Kidney (tissue), 14 donors: ENCODE results near the gene ADIRF. TPM values are rescaled to one million over a fixed set of nuclear protein-coding genes. Genes with fewer than 3 reads are reported as not detected.

Experiments used
- DNase-seq, 5 donors: peaks; one replicate each; pipeline ENCODE4 v3.0.0-alpha.2; 2013 to 2020
- FAIRE-seq: peaks from 2 replicates; lab custom pipeline; 2012; peaks lifted over from hg19 to GRCh38; lab: Jason Lieb, UNC
- H3K27ac ChIP-seq, 2 donors: one replicate each; pipeline ENCODE4 v1.7.0; 2013; ENCODE audit warnings: low read depth in 2 of 2, low read length in 2 of 2, inconsistent platforms in 1 of 2
- H3K27me3 ChIP-seq: one replicate; pipeline ENCODE4 v1.7.1; 2013; ENCODE audit warnings: low read length, inconsistent platforms; ENCODE audit not compliant: control insufficient read depth, insufficient read depth
- H3K36me3 ChIP-seq, 3 donors: one replicate each; pipeline versions ENCODE4 v1.7.0 to v1.7.1; 2013; ENCODE audit warnings: low read length in 3 of 3, control low read depth in 1 of 3, inconsistent platforms in 1 of 3; ENCODE audit not compliant: insufficient read depth in 3 of 3, control insufficient read depth in 2 of 3
- H3K4me1 ChIP-seq, 3 donors: one replicate each; pipeline versions ENCODE4 v1.7.0 to v1.7.1; 2013; ENCODE audit warnings: low read length in 3 of 3, inconsistent platforms in 1 of 3, low read depth in 1 of 3; ENCODE audit not compliant: control insufficient read depth in 2 of 3, insufficient read depth in 2 of 3
- H3K4me3 ChIP-seq, 3 donors: one replicate each; pipeline versions ENCODE4 v1.7.0 to v1.8.1; 2013; ENCODE audit warnings: low read length in 3 of 3, control low read depth in 1 of 3, inconsistent platforms in 1 of 3
- H3K9ac ChIP-seq, 3 donors: one replicate each; pipeline versions ENCODE4 v1.7.0 to v1.7.1; 2013; ENCODE audit warnings: low read length in 3 of 3, control low read depth in 1 of 3, inconsistent platforms in 1 of 3
- H3K9me3 ChIP-seq, 3 donors: one replicate each; pipeline versions ENCODE4 v1.7.0 to v1.7.1; 2013; ENCODE audit warnings: low read length in 3 of 3, control low read depth in 1 of 3, inconsistent platforms in 1 of 3; ENCODE audit not compliant: control insufficient read depth in 2 of 3, insufficient read depth in 1 of 3
- intact Hi-C: fragments of 100-400 bp; cut with DNase I; formaldehyde crosslinking; loops from one replicate; pipeline ENCODE4 v1.11.1; 2022
- polyA plus RNA-seq: library from polyadenylated mRNA; stranded (reverse); fragments of 350-450 nt; fragmentation: Illumina TruSeq; extraction: RNeasy Lipid Tissue Mini Kit (QIAGEN cat#74804); gene quantifications from one replicate; pipeline ENCODE4 v1.2.3, GENCODE V29; 2014; ENCODE audit warnings: low read depth, low replicate concordance; ENCODE audit not compliant: insufficient read depth
- total RNA-seq: library from RNA; stranded (reverse); fragmentation: NEBNext Ultra II Directional; extraction: Animal tissue kit (Norgen Biotek cat#: 25700); gene quantifications from one replicate; pipeline ENCODE4 v1.2.1, GENCODE V29; 2021
- TF ChIP-seq, protein P1 (sequence below): IDR thresholded peaks from 3 replicates; pipeline ENCODE4 v1.5.1; 2012; ENCODE audit warnings: mild to moderate bottlenecking, moderate library complexity, borderline replicate concordance; ENCODE audit not compliant: insufficient read depth; ENCODE audit errors: extremely low read depth
- donor health status: control.
- donor health status: control.
- donor health status: control.
- donor health status: control.
- donor health status: control.
- donor health status: DM: yes; HTN: yes; CAD: no.
- donor health status: Normal renal cell carcinoma (clear cell type).

The ADIRF gene
- total and polyA plus RNA-seq, 2 donors from 2014 or later: 357 to 897 TPM

- no peaks in the 10 kb centered on the region for H3K36me3 ChIP-seq
- no peaks in the 10 kb centered on the region for H3K9me3 ChIP-seq
- H3K4me1 ChIP-seq: peaks cover 0 to 37% (median 37%) of the 10 kb centered on the region in 3 donors
- FAIRE-seq (no peak), DNase-seq (peak in 1 of 5 donors; percentile 61)
- H3K27me3 ChIP-seq: no peaks in the 10 kb centered on the region
- peak overlapping the region; percentile 89 to 97 for H3K27ac ChIP-seq
- peak overlapping the region; percentile 39 to 62 (median 62) for H3K4me3 ChIP-seq
- TF ChIP-seq, protein P1, sequence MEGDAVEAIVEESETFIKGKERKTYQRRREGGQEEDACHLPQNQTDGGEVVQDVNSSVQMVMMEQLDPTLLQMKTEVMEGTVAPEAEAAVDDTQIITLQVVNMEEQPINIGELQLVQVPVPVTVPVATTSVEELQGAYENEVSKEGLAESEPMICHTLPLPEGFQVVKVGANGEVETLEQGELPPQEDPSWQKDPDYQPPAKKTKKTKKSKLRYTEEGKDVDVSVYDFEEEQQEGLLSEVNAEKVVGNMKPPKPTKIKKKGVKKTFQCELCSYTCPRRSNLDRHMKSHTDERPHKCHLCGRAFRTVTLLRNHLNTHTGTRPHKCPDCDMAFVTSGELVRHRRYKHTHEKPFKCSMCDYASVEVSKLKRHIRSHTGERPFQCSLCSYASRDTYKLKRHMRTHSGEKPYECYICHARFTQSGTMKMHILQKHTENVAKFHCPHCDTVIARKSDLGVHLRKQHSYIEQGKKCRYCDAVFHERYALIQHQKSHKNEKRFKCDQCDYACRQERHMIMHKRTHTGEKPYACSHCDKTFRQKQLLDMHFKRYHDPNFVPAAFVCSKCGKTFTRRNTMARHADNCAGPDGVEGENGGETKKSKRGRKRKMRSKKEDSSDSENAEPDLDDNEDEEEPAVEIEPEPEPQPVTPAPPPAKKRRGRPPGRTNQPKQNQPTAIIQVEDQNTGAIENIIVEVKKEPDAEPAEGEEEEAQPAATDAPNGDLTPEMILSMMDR: no peak
- intact Hi-C loops: no loop called here
- H3K9ac ChIP-seq: peak overlapping the region; percentile 32 to 94 (median 77)
These were observed 2.6 kb downstream of the ADIRF start for GRCh38 chr10:86970982-86971231.

DNA sequence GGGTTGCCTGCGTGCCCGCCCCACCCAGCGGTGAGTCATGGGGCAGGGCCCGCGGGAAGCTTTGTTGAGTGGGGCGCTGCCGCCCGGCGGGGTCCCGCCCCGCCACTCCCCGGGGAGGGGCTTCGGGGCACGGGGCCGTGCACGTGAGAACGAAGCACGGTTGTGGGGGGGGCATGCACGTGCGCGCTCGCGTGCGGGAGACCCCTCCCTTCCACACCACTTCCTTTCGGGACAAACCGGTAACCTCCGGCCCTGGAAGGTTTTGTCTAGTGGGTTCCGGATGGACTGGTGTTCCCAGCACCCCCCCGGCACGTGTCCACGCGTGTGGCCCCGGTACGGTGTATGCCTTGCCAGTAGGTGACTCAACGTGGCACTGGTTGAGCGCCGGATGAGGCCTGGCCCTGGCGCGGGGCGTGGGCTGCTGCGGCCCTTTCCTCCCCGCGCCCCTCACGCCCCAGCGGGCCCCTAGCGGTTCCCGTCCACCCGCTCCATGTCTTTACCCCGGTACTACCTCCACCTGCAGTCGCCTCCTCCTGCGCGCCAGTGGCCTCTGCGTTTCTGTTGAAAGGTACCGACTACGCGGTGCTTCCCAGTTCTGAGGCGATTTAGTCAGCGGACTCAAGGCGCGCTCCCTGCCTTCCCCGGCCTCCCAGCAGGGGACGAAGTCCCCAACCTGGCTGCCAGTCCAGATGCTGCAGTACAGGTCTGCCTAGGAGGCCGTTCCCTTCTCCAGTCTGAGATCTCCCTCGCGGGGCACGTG lies 3.1 kb downstream of the ADIRF start:
- H3K36me3 ChIP-seq: no peaks in the 10 kb centered on the region
- intact Hi-C loops: no loop called here
- H3K4me3 ChIP-seq: peak overlapping the region; percentile 39 to 62 (median 62)
- peaks cover 0 to 36% (median 34%) of the 10 kb centered on the region in 3 donors for H3K4me1 ChIP-seq
- no peaks in the 10 kb centered on the region for H3K27me3 ChIP-seq
- no peaks in the 10 kb centered on the region for H3K9me3 ChIP-seq
- DNase-seq: peak; percentile 81 to 98 (median 91)
- TF ChIP-seq, protein P1: no peak
- H3K27ac ChIP-seq: peak overlapping the region; percentile 89 to 97
- peak overlapping the region in 1 of 3 donors; percentile 94 for H3K9ac ChIP-seq
- FAIRE-seq: no peak

DNA sequence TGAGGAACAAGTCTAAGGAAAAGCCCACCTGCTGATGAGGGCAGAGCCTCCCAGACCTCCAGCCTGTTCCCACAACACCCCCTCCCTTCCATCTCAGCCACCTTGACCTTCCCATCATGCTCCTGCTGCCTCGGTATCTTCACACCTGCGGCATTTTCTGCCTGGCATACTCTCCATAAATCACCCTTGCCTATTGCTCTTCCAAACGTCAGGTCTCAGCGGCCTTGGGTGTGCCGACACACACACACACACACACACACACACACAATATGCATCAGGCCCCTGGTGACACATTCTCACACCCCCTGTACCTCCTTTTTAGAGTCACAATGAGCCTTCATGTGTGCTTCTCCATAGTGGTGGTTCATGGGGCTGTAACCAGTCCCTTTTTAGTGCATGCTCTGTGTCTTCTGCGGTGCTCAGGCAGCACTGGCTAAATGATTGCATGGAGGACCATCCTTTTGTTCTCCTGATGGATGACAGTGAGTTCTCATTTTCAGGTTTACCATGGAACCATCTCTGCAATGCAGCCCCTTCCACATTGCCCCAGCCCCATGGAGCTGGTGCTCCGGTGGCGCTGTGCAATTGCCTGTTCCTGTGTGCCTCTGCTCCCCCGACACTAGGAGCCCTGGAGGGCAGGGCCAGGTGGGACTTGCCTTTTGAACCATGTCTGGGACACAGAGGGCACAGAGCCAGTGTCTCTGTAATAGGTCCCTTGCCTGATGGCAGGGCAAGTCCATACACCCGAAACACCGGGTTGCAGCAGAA lies 4.5 kb downstream of the ADIRF start:
- H3K4me1 ChIP-seq: peaks cover 0 to 25% (median 22%) of the 10 kb centered on the region in 3 donors
- H3K27me3 ChIP-seq: no peaks in the 10 kb centered on the region
- FAIRE-seq (no peak), DNase-seq (peak in 1 of 5 donors; percentile 59)
- H3K9me3 ChIP-seq: no peaks in the 10 kb centered on the region
- intact Hi-C loops: no loop called here
- no peak overlapping the region for H3K4me3 ChIP-seq
- H3K27ac ChIP-seq: peak overlapping the region in 1 of 2 donors; percentile 97
- H3K9ac ChIP-seq: no peak overlapping the region
- H3K36me3 ChIP-seq: no peaks in the 10 kb centered on the region
- TF ChIP-seq, protein P1: no peak
